GM19193 (cell line): ENCODE data around the gene SYK.

Source experiments
- POLR2A ChIP-seq: IDR thresholded peaks from 4 replicates; pipeline ENCODE4 v1.6.1; 2011; ENCODE audit not compliant: insufficient read depth, insufficient read length; ENCODE audit errors: extremely low read depth

SYK gene

DNA sequence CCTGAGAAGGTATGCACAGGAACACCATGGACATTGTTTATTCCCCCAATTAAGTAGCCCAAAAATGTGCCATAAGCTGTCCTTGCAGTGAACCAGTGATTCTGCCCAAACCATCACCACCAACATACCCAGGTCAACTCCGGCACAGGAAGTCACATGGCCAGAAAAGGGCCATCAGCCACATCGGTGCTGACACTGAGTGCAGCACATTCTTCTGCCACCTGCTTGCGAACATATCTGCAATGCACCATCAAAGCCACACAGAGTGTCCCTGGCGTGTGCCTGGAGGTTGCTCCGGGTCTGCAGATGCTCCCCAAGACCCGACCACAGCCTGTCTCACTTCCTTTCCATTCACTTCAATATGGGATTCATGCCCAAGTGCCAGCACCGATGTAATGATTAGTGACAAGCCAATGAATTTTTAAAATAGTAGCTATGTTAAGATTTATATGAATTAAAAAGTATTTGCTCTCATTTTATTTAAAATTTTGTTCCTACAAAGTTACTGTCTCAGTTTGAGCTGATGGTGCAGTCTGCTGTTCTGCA, 37.6 kb downstream of the SYK start:
- TF ChIP-seq POLR2A = no peak

DNA sequence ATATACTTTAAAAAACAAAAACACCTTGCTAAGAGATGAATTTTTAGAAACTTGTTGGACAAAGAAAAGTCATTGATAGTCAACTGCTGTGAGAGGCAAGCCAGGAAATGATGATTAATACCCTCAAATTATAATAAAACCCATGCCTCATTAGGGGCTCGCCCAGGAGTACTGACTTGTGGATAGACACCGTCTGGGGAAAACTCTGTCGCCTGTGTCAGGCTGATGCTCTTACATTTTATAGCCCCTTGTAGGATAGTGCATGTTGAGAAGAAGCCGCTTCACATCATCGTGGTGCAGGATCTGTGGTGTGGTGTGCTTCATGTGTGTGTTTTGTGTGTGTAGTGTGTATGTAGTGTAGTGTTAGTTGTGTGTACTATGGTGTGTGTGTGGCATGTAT, 39.1 kb downstream of the SYK start:
- TF ChIP-seq POLR2A = no peak

- TF ChIP-seq POLR2A = no peak
These were observed 39.6 kb downstream of the SYK start for GRCh38 chr9:90841213-90841612.

- no peak for TF ChIP-seq POLR2A
These were observed 40.0 kb downstream of the SYK start for GRCh38 chr9:90841615-90842014.

GRCh38 chr9:90842176-90842777, 40.7 kb downstream of the SYK start:
- no peak for TF ChIP-seq POLR2A

DNA sequence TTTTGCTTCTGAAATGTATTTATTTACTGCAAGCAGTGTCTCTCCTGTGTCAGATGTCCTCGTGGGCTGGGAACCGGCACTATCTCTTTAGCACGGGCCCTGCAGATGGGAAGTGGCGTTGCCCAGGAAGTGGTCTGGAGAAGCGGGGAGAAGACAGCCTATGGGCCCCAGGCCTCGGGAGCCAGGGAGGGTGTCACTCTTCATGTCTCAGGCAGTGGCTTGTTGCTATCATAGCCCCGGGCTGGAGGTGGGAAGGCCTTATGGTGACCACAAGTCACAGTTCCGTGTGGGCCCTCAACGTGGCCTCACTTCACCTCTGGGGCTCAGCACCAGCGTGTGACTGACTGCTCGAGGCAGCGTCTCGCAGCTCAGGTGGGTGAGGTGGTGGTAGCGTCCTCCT, 41.4 kb downstream of the SYK start:
- no peak for TF ChIP-seq POLR2A

GRCh38 chr9:90843525-90843924, 41.9 kb downstream of the SYK start:
- no peak for TF ChIP-seq POLR2A

- no peak for TF ChIP-seq POLR2A
These were observed 42.7 kb downstream of the SYK start for GRCh38 chr9:90844326-90844725.

DNA sequence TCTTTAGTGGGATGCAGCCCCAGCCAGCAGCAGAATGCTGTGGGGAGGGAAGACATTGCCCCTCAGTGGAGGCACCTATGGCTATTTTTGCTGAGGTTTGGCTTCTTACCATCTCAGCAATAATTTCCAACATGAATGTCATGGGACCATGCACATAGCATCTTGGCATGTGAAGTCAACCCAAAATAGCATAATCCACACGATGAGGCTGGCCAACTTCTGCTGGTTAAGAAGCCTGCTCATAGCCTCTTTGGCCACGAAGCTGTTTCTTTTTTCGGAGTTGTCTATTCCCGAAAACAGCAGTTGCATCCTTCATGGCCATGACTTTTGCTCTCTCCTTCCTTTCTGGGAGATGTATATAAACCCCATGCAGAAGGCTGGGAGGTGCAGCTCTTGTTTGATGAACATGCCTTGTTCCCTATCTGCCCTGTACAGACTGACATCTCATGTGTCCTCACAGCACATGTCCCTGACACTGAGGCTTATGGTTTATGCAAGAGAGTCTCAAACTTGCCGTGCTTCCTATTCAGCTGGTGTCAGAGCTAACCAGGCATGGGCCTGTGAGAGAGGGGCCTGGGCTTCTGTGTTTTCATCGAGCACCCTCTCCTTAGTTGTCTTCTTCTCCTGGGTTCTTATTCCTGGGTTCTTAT, 45.3 kb downstream of the SYK start:
- TF ChIP-seq POLR2A = no peak

DNA sequence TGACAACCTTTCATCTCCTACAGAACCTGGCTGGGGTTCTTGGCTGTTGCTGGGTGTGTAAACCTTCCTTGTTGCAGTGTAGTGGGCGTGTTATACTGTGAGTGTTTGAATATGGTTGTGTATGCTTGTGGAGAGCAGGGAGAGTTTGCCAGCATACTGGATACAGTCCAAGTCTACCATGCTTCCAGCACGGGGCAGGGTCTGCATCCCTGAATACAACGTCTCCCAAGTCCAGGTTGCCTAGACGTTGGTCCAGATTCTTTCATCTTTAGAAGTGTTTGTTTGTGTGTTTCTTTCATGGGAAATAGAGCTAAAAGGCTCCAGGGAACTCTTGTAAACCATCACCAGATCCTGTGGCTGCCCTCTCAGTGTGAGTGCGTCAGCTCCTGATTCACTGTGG, 46.4 kb downstream of the SYK start:
- TF ChIP-seq POLR2A = no peak

- no peak for TF ChIP-seq POLR2A
These were observed 47.2 kb downstream of the SYK start for GRCh38 chr9:90848866-90849265.

DNA sequence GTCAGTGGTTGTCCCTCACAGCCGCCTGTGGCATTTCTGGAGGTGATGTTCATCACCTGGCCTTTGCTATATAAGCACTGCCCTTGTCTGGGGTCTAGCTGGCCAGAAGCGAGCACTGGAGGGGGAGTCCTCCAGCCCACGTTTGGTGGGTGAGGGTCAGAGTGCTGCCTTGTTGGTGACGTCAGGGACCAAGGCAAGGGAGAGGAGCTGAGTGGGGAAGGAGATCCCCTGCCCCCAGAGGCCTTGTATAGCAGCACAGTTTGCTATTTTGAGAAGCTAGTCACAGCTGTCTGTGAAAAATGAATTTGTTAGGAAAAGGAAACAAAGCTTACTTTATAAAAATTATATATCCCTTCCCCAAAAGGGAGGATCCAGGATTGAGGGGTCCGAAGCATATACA, 49.8 kb downstream of the SYK start:
- TF ChIP-seq POLR2A = no peak

DNA sequence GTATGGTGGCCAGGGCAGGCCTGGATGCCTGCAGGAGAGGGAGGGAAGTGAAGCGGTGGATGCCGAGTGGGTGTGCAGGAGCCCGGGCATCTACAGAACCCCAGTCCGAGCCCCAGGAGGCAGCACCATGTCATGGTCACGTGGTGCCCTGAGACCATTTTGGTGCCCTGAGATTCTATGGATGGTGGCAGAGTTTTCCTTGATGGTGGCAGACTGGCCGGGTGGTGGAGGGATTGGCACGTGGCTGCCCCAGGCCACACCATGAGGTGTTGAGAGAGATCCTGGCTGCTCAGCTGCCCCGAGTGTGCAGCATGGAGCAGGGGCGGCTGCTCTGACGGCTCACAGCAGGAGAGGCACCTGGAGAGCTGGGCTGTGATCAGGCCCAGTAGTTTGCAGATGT, 52.3 kb downstream of the SYK start:
- TF ChIP-seq POLR2A = no peak

DNA sequence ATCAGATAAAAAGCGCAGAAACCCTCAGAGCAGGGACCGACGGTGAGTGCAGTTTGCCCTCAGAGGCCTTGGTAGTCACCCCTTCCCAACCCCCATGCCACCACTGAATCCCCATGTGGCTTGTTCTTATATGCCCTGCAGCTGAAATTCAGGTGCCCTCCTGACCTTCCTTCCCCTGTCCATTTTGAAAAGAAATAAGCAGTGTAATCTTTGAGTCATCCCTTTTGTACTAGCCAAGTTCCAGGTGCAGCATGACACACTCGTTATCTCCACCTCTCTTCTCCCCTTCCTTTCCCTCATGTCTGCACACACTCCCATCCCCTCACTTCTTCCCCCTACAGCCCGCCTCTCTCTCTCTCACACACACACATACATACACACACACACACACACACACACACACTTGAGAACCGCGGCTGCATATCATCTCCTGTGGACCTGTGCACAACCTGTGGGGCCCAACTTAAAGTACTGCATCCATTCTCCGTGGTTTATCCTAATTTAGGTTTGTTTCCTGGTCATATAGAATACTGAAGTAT, 53.1 kb downstream of the SYK start:
- TF ChIP-seq POLR2A = no peak

- no peak for TF ChIP-seq POLR2A
These were observed 53.7 kb downstream of the SYK start for GRCh38 chr9:90855208-90855902.

GRCh38 chr9:90857091-90857490, 55.5 kb downstream of the SYK start:
- TF ChIP-seq POLR2A = no peak
